Embryonic facial prominence (tissue), 1 donor: ENCODE data around the gene MXI1.
A peak's percentile ranks its signal among the peaks of the same experiment; 100 is the strongest.
"Not testable (repeated sequence)": the region's sequence is repeated elsewhere in the genome, so short reads cannot be mapped to it uniquely, and the experiment has no call there.

ENCODE experiments used
- DNase-seq: peaks from one replicate; pipeline ENCODE4 v3.0.0-alpha.2; 2016; ENCODE audit errors: extremely low spot score

Gene MXI1

DNA sequence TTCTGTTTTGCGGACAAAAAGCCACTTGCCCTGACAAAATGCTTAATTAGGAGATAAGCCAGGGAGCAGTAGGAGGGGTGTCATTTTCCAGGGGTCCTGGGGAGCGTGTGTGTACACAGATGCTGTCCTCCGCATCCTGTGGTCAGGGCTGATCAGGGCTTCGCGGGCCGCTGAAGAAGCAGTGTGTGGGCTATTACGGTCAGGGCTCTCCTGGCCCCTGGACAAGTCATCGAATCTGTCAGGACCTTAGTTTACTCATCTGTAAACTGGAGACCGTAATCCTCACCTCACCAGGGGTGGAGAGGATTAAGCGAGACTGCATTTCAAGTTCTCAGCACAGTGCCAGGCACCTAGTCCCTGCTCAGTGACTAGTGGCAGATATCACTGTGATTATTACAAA is 26.0 kb upstream of the MXI1 start:
- no peak for DNase-seq

DNA sequence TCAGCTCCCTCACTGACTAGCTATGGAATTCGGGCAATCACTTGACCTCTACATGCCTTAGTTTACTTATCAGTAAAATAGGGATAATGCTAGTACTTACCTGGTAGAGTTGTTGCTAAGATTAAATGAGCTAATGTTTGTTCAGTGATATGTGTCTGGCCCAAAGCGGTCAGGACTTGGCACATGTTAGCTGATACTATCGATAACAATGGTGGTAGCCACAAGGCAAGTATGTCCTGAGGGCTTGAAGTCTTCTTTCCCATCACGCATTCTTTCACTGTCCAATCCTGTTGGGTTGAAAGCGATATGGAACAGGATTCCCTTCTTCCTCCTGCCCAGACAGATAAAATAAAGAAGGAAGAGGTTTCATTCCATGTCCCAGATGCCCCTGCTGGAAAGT is 25.5 kb upstream of the MXI1 start:
- DNase-seq: no peak

DNA sequence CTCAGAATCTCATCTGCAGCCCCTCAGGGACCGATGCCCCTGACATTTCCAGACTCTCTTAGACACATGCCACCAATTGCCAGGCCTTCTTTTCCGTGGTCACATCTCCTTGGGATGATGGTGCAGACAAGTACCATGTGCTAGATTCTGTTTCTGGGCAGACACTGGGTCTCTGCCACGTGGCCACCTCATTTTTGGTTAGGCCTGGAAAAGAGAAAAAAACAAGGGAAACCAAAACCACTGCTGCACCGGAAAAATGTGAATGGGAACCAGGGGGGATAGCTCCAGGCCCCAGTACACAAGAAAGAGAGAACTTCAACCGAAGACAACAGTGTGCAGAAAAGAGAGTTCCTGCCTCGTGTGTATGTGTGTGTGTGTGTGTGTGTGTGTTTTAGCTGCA is 23.0 kb upstream of the MXI1 start:
- DNase-seq: no peak

DNA sequence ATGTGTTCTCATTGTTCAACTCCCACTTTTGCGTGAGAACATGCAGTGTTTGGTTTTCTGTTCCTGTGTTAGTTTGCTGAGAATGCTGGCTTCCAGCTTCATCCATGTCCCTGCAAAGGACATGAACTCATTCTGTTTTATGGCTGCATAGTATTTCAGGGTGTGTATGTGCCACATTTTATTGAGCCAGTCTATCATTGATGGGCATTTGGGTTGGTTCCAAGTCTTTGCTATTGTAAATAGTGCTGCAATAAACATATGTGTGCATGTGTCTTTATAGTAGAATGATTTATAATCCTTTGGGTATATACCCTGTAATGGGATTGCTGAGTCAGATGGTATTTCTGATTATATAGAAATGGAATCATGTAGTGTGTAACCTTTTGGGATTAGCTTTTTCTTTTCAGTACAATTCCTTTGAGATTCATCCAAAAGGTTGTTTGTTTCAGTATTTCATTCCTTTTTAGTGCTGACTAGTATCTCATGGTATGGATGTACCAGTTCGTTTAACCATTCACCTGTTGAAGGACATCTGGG is 21.7 kb upstream of the MXI1 start:
- DNase-seq: not testable (repeated sequence)

DNA sequence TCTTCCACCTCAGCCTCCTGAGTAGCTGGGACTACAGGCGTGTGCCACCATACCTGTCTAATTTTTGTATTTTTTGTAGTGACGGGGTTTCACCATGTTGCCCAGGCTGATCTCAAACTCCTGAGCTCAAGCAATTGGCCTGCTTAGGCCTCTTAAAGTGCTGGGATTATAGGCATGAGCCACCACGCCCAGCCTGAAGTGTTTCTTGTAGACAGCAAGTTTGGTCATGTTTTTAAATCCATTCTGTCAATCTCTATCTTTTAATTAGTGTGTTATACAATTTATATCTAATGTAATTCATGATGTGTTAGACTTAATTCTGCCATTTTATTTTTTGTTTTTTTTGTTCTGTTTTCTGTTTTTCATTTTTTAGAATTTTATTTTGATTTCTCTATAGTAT is 17.2 kb upstream of the MXI1 start:
- no peak for DNase-seq

DNA sequence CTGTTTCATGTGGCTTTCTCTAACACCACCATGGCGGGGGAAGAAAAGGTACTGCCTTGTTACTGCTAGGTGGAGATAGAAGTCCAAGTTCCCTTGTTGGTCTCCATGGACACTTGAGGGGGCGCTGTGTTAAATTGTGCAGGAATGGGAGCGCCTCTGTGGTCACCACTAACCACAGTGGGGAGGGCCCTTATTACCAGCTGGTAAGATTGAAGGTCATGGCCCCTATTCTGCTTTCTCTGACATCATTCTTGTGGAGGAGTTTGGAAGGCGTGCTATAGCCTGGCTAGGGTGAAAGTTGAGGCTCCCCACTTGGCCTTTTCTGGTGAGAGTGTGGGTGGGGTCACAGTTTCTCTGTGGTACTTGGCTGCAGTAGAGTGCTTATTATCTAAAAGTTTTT is 14.9 kb upstream of the MXI1 start:
- no peak for DNase-seq

DNA sequence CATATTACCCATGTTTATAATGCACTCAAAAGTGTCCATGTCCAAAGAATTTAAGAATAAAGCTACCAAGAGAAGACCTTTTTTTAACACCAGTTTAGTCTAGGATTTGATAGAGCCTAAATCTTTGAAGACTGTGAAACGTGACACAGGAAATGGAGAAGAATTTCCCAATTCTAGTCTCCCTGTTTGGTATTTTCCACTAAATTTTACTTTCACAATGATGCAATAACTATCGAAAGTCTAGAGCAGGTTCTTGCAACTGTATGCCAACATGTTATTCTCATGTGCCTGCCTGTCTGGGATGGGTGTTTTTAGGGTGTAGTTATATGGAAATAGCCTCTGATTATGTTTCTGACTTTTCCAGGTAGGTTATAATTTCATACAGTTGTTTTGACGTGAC is 6.9 kb upstream of the MXI1 start:
- DNase-seq: no peak

DNA sequence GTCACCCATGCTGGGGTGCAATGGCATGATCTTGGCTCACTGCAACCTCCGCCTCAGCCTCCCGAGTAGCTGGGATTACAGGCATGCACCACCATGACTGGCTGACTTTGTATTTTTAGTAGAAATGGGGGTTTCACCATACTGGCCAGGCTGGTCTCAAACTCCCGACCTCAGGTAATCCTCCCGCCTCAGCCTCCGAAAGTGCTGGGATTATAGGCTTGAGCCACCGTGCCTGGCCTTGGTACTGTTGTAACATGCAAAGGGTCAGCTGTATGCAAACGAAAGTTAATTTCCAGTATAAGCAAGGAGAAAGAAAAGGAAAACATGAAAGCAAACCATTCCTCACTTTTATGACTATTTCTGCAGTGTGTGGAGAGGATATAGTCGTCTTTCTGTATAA is 6.4 kb upstream of the MXI1 start:
- DNase-seq: not testable (repeated sequence)

DNA sequence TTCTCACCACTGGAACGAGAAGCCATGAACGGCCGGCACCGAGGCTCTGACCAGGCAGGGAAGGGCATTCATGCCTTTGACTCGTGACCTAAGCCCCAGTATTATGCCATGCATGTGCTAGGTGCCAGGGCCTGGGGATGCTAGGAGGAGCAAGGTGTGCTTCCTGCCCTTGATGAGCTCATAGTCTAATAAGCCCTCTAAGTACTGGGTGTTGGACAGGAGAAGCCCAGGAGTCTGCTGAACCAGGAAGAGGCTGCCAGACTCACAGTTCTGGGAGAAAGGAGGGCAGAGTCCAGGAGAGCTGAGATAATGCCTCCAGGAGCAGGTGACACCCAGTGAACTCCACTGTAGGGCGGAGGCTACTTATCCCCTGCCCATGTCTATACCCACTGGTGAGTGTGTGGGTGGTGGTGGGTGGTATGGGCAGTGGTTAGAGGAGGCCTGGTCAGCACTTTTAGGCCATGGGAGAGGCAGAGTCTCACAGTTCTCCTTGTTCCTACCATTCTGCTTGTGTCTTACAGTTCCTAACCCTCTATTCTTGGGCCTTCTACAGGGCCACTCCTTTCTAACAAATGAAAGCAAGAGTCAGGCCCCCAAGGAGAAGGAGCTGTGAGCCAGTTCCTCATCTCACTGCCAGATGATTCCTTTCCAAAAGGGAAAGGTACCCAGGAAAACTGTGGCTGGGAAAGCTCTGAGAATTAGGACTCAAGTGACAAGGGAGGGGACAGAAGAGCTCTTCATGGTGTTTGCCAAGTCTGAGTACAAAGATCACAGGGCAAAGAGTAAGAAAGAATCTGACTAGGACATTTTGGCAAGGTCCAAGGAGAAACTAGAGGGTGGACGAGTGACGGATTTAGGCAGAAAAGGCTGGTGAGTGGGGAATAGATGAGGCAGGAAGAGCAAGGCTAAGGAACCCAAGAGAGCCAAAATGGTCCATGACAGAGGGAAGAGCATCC is 3.6 kb upstream of the MXI1 start:
- no peak for DNase-seq

DNA sequence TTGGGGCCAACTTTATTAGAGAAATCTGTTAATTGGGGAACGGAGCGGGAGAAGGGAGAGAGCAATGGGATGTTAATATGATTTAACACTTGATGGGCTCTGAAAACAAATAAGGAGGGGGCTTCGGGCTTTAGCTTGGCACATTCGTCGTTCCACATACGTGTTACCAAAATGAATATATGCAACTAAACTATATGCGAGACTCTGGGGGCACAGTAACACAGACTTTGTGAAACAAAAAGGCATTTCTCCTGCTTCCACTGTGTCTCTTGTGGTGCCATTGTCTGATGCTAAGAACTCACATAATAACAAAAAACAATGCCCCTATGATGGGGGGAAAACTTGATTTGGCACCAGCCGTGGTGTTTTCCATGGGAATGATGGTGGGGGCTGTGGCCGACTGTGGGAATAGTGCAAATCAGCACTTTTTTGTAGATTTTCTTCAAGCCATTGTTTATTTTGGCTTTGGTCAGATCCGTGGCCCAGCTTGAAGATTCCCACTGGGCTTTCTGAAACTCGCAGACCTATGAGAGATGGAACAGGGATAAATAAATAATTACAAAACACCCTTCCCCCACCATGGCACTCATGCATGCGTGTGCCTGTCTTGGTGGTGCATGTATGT is 2.2 kb upstream of the MXI1 start:
- DNase-seq: no peak

DNA sequence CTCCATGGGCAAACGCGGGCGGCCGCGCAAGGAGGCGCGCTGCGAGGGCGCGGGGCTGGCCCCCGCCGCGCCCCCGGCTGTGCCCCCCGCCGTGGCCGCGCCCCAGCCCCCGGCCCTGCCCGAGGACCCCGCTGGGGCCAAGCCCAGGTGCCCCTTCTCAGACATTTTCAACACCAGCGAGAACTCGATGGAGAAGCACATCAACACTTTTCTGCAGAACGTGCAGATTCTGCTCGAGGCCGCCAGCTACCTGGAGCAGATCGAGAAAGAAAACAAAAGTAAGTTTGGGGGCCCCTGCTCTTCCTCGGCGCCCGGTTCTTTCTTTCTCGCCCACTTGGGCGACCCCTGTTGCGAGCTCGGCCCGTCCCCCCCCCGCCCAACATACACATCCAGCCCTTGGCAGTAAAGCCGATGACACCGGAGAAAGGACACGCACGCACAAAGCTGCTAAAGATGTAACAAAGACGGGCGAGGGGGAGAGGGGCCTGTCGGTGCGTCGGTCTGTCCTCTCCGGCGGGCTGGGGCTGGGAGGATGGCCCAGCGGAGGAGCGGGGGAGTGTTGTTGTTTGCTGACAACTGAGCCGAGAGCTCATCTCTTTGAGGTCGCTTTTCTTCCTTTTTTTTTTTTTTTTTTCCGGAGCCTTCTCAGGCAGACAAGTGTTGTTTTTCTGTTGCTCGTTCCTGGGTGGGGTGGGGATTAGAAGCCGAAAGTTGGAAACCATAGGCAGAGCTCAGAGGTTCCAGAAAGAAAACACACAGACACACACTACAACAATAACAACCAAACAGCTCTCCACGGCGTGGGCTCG is 604 bp downstream of the MXI1 start:
- no peak for DNase-seq

DNA sequence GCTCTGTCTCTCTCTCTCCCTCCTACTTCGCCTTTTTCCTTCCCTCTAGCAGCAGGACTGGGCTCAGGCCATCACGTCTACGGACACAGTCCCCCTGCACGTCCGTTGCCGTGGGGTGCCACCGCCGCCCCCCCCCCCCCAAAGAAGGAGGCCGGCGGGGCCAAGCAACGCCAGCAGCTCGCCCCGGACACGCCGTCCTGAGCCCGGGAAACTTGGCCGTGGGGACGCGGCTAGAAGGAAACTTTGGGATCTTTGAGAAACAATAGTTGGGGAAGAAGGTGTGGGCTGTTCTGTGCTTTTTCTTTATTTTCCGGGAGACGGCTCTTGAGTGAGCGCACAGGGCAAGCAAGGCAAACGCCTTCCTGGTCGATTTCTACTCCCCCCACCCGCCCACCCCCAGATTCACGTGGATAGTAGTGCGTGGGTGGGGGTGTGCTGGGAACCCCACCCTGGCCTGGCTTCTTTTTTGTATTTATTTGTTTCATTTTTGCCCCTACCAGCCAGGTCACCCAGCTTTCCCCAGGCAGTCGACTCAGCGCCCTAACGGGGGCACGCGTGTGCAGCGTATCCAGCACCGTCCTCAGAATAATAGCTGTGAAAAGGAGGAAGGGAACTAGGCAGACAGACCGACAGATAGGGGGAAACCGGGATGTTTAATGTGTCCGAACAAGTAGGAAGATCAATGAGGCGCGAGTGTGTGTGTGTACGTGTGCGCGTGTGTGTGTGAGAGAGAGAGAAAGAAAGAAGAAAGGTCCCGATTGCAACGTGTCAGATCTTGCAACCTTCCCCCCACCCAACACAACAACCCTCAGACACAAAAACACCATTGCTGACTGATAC is 1.4 kb downstream of the MXI1 start:
- DNase-seq: no peak

DNA sequence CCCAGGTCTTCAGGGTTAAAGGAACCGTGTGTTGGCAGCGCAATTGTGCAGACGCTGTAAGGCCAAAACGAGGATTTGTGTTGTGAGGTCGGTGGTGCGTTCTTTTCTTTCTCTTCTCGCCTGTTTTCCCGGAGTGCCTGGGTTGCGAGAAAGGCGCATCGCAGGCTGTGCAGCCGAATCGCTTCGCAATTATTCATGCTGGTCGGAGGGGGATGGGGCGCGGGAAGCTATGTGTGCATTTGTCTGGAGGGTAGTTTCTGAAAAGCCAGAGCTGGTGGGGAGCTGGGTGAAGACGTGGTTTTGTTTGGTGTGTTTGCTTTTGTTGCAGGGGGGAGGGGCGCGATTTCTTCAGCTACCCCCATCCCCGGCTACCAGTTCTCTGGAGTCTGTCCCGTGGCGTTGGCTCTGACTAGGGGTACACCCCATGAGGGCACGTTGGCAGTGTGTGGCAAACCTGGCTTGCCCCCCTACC is 2.1 kb downstream of the MXI1 start:
- peak; percentile 35 for DNase-seq

DNA sequence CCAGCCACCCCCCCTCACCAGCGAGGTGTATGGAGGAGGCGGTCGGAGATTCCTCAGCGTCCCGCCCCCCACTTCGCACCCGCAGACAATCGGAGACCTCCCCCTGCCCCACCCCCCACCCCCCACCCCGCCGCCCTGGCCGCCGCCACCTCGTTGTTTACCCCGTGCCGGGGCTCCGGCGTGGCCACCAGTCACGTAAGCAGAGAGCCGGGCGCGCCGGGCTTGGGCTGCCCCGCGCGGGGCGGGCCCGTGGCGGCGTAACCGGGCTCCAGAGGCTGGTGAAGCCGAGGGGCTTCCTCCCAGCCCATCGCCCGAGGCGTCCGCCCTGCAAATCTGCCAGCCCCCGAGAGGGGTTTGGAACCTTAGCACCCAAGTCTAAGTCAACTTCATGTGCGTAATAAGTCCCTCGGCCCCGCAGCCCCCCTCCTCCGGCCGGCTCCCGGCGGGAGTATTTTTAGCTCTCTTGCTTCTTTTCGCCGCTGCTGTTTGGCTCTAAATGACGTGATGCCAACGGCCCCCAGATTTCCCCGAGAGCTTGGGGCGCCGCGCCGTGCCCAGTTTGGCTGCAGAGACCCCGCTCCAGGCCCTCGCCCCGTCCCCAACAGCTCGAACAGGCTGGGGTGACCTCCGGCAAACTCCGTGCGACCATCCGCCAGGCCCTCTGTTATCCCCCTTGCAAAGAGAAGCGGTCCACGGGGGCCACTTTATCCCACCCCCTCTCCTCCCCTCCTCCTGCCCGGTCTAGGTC is 2.7 kb downstream of the MXI1 start:
- DNase-seq: no peak

DNA sequence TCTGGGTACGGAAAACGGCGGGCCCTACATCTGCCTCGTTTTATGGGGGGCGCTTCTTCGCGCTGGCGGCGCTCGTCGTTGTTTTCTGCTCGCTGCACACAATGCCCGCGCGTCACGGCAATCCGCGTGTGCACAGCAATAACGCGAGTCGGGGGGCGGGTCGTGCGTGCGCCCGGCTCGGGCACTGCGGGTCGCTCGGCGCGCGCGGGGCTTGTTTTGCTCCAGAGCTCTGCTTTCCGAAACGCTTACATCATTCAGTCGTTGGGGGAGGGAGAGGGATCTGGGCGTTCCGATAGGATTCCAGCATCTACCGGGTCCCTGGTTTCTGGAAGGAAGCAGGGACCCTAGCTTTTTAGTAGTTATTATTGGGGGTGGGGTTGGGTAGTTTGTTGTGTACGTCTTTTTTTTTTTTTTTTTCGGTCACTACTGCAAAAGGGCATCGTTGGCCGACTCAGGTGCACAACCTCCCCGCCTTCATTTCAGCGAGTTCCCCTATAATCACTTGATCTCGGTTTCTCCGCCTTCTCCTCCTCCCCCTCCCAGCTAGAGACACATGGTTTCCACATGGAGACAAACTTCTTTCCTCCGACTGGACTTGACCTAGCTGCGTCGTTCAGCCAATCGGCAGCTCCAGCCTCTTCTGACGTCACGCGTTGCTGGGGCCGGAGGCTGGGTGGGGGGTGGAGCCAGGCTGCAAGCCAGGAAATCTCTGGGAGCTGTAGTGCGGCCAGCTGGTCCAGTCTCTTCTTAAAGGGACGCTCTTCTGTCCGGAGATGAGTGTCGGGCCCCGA is 3.5 kb downstream of the MXI1 start:
- peak; percentile 99 for DNase-seq

DNA sequence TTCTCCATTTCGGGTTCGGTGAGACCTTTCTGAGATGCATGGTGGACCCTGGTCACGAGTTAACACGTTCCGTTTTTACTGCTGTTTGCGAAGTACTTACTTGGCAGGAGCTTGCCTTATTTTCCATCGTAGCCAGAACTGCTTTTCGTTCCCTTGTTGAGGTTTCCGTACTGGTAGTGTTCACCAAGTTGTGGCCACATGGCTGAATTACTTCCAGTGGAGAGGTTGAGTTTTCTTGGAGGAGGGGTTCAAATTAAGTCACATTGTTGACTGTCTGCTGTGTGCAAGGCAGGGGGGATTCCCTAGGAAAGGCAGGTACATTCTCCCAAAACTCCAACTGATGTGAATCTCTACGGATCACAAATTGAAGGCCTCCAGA is 4.0 kb downstream of the MXI1 start:
- DNase-seq: no peak

DNA sequence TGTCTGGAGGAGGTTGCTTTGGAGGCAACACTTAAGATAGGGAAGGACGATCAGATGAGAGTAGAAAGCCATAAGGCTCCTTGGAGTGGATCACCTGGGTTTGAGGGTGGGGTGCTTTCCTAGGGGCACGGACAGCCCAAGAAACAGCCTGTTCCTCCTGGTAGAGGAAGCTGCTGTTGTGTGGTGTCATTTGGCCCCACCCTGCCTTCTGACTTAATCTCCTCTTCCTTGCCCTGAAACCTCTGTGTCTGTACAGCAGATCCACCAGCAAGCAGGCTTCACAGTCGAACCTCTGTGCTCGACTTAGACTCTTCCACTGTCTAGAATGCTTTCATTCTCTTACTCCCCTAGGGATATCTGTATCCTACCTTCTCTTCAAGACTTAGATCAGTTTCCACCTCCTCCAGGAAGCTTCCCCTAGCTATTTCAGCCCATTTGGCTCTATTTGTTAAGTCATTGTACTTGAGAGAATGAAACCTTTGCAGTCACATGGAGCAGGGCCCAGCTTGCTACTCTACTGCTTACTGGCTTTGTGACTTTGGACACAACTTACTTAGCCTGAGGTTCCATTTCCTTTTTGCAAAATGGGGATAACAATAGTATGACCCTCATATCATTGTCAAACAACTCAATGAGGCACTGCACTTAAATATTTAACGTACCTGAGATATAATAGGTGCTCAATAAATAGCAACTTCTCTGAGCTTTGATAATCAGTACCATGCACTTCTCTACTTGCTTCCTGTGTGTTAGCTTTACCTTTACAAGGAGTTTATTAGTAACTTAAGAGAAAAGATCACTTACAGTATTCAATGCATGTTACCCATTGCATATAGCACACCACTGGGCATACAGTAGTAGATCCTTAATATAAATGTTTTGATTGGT is 5.0 kb downstream of the MXI1 start:
- no peak for DNase-seq

DNA sequence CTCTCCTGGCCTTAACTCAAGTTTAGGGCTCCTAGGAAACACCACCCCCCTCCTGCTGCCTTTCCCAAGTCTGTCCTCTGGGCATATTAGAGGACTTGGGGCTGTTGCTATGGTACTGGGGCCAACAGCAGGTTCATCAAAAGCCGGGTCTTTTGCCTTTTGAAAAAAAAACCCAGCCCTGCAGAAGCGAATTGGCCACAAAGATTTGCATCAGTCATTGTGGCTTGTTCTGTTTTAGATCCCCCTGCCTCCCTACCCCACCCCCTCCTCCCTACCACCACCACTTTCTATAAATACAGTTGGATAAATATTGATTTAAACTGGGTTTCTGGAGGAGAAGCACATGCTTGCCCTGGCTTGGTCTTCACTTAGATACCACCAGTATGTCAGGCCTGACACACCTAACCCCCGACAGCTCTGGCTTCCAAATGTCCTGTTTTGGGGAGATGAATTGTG is 7.0 kb downstream of the MXI1 start:
- no peak for DNase-seq
